PFSK-1 (cell line): ENCODE measurements around the gene PFDN6.

Experiments
- FOXP2 ChIP-seq: optimal IDR thresholded peaks from 2 replicates; pipeline ENCODE3; 2011; ENCODE audit warnings: borderline replicate concordance, control low read depth, inconsistent platforms; ENCODE audit not compliant: insufficient read depth; ENCODE audit errors: extremely low read length, extremely low read depth
- POLR2AphosphoS5 ChIP-seq: IDR thresholded peaks from 2 replicates; pipeline ENCODE4 v1.6.1; 2012; ENCODE audit warnings: low read depth, mild to moderate bottlenecking, control low read depth, low read length, moderate library complexity
- SIN3A ChIP-seq: IDR thresholded peaks from 2 replicates; pipeline ENCODE4 v1.6.1; 2012; ENCODE audit warnings: mild to moderate bottlenecking, low read length, moderate library complexity, borderline replicate concordance; ENCODE audit not compliant: insufficient read depth
- TAF1 ChIP-seq: IDR thresholded peaks from 2 replicates; pipeline ENCODE4 v1.6.1; 2012; ENCODE audit warnings: low read length, control low read depth, borderline replicate concordance; ENCODE audit not compliant: insufficient read depth
- TF ChIP-seq, protein P1 (sequence below), 2 experiments: IDR thresholded peaks; 2 replicates each; pipeline versions ENCODE4 v1.6.1 to v1.8.0; 2011 to 2012; ENCODE audit warnings: low read depth in 2 of 2, low read length in 2 of 2, control low read depth in 1 of 2, inconsistent platforms in 1 of 2, mild to moderate bottlenecking in 1 of 2, moderate library complexity in 1 of 2; ENCODE audit not compliant: insufficient read depth in 1 of 2

The PFDN6 gene

GRCh38 chr6:33323623-33323948 is 34.2 kb downstream of the PFDN6 start:
- TF ChIP-seq TAF1 (no peak), POLR2AphosphoS5 (no peak)

DNA sequence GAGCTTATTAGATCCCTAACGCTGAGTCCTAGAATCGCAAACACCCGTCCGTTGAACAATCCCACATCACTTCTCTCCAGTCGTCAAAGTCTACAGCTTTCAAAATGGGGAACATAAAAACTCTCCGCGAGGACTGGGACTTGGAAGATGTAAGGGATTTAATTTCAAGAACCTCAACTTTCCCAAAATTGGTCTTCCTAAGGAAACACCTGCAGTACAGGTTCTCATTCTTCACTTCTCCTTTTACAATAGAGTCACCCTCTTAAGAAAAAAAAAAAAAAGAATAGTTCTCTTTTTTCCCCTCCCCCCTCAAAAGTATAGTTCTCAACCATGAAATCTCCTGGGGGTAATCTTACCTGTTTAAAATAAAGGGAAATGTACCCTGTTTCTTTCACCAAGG is 34.7 kb downstream of the PFDN6 start:
- TF ChIP-seq SIN3A (no peak), TAF1 (no peak), FOXP2 (no peak), POLR2AphosphoS5 (no peak)
- TF ChIP-seq, protein P1, sequence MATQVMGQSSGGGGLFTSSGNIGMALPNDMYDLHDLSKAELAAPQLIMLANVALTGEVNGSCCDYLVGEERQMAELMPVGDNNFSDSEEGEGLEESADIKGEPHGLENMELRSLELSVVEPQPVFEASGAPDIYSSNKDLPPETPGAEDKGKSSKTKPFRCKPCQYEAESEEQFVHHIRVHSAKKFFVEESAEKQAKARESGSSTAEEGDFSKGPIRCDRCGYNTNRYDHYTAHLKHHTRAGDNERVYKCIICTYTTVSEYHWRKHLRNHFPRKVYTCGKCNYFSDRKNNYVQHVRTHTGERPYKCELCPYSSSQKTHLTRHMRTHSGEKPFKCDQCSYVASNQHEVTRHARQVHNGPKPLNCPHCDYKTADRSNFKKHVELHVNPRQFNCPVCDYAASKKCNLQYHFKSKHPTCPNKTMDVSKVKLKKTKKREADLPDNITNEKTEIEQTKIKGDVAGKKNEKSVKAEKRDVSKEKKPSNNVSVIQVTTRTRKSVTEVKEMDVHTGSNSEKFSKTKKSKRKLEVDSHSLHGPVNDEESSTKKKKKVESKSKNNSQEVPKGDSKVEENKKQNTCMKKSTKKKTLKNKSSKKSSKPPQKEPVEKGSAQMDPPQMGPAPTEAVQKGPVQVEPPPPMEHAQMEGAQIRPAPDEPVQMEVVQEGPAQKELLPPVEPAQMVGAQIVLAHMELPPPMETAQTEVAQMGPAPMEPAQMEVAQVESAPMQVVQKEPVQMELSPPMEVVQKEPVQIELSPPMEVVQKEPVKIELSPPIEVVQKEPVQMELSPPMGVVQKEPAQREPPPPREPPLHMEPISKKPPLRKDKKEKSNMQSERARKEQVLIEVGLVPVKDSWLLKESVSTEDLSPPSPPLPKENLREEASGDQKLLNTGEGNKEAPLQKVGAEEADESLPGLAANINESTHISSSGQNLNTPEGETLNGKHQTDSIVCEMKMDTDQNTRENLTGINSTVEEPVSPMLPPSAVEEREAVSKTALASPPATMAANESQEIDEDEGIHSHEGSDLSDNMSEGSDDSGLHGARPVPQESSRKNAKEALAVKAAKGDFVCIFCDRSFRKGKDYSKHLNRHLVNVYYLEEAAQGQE (IDR thresholded peaks at IDR 0.05; ENCODE audit: insufficient read depth in 1 of 2, low read depth in 2 of 2, low read length in 2 of 2), result no peak

DNA sequence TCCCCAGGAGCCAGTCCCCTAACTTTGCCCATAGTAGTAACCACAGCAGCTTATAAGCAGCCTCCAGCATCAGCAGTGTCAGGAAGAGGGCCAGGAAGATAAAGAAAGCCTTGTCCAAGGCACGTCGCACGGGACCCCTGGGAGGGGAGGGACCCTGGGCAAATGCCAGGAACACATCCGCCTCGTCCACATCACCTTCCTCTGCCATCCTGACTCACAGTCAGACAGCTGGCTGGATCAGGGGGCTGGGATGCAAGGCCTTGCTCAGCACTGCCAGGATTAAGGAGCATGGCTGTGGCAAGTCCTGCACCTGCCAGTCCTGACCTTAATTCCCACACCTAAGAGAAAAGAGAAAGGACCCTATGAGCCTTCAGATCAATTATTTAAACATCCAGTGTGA is 39.7 kb downstream of the PFDN6 start:
- TF ChIP-seq FOXP2 (no peak), SIN3A (no peak), POLR2AphosphoS5 (no peak), TAF1 (no peak)
- TF ChIP-seq, protein P1 (IDR thresholded peaks at IDR 0.05; ENCODE audit: insufficient read depth in 1 of 2, low read depth in 2 of 2, low read length in 2 of 2), result no peak

DNA sequence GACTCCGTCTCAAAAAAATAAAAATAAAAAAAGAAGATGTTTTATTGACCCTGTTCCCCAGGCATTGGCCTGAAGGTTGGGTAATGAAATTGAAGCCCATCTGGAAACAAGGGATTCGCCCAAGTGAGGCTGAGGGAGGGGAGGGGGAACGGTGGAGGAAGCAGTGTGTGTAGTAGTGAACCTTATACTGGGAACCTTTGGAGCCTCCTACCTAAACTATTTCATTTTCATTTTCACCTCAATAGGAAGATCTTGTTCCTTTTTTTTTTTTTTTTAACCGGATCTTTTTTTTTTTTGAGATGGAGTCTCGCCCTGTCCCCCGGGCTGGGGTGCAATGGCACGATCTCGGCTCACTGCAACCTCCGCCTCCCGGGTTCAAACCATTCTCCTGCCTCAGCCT is 41.3 kb downstream of the PFDN6 start:
- no peak for TF ChIP-seq FOXP2
- TF ChIP-seq, protein P1 (IDR thresholded peaks at IDR 0.05; ENCODE audit: insufficient read depth in 1 of 2, low read depth in 2 of 2, low read length in 2 of 2), result no peak
- no peak for TF ChIP-seq SIN3A
- TF ChIP-seq POLR2AphosphoS5, result no peak

GRCh38 chr6:33333666-33334065 is 44.3 kb downstream of the PFDN6 start:
- TF ChIP-seq SIN3A (no peak), POLR2AphosphoS5 (no peak), TAF1 (no peak), FOXP2 (no peak)
- TF ChIP-seq, protein P1 (IDR thresholded peaks at IDR 0.05; ENCODE audit: insufficient read depth in 1 of 2, low read depth in 2 of 2, low read length in 2 of 2), result no peak
